Liver (tissue), 9 donors: ENCODE data around the gene JAZF1. TPM values are rescaled to one million over a fixed set of nuclear protein-coding genes. Genes with fewer than 3 reads are reported as not detected.

Experiments used
- DNase-seq: peaks from one replicate; pipeline ENCODE4 v3.0.0-alpha.2; 2017; ENCODE audit warnings: low spot score
- H3K27ac ChIP-seq, 2 donors: one replicate each; pipeline ENCODE4 v1.7.0; 2013; ENCODE audit warnings: inconsistent platforms in 2 of 2, low read length in 2 of 2, control low read depth in 1 of 2, low read depth in 1 of 2, mild to moderate bottlenecking in 1 of 2
- H3K27me3 ChIP-seq, 4 donors: one replicate each; pipeline versions ENCODE4 v1.6.1 to v1.7.0; 2013; ENCODE audit warnings: low read length in 3 of 4, inconsistent platforms in 1 of 4, mild to moderate bottlenecking in 1 of 4, moderate library complexity in 1 of 4; ENCODE audit not compliant: control insufficient read depth in 4 of 4, insufficient read depth in 4 of 4
- H3K36me3 ChIP-seq, 4 donors: one replicate each; pipeline versions ENCODE4 v1.6.1 to v1.7.0; 2013; ENCODE audit warnings: low read length in 3 of 4, mild to moderate bottlenecking in 3 of 4, low read depth in 1 of 4, moderate library complexity in 1 of 4; ENCODE audit not compliant: control insufficient read depth in 4 of 4, insufficient read depth in 3 of 4
- H3K4me1 ChIP-seq, 4 donors: one replicate each; pipeline versions ENCODE4 v1.6.1 to v1.7.0; 2013; ENCODE audit warnings: low read length in 3 of 4, mild to moderate bottlenecking in 3 of 4, moderate library complexity in 1 of 4; ENCODE audit not compliant: control insufficient read depth in 4 of 4, insufficient read depth in 4 of 4
- H3K4me3 ChIP-seq, 3 donors: one replicate each; pipeline versions ENCODE4 v1.6.1 to v1.7.0; 2013; ENCODE audit warnings: low read length in 3 of 3, control low read depth in 1 of 3, low read depth in 1 of 3, mild to moderate bottlenecking in 1 of 3
- H3K9ac ChIP-seq, 2 donors: one replicate each; pipeline ENCODE4 v1.7.0; 2013; ENCODE audit warnings: low read length in 2 of 2, mild to moderate bottlenecking in 2 of 2, moderate library complexity in 2 of 2, control low read depth in 1 of 2, low read depth in 1 of 2
- H3K9me3 ChIP-seq, 4 donors: one replicate each; pipeline versions ENCODE4 v1.6.1 to v1.7.0; 2013; ENCODE audit warnings: low read length in 3 of 4; ENCODE audit not compliant: control insufficient read depth in 4 of 4
- EGR1 ChIP-seq, 2 donors: IDR thresholded peaks; 2 replicates each; pipeline ENCODE4 v1.6.1; 2016 to 2018; ENCODE audit warnings: antibody characterized with exemption in 2 of 2, low read depth in 2 of 2
- FOXA1 ChIP-seq: IDR thresholded peaks from 2 replicates; pipeline ENCODE4 v1.6.1; 2016; ENCODE audit warnings: antibody characterized with exemption
- FOXA2 ChIP-seq: IDR thresholded peaks from 2 replicates; pipeline ENCODE4 v1.6.1; 2016; ENCODE audit warnings: antibody characterized with exemption
- GABPA ChIP-seq, 2 donors: IDR thresholded peaks in 1 of 2; conservative IDR thresholded peaks in 1 of 2; 2 replicates each; pipeline ENCODE4 v1.6.1; 2016; ENCODE audit warnings: antibody characterized with exemption in 2 of 2, mild to moderate bottlenecking in 1 of 2, moderate library complexity in 1 of 2
- HNF4G ChIP-seq: IDR thresholded peaks from 2 replicates; pipeline ENCODE4 v1.6.1; 2016; ENCODE audit warnings: antibody characterized with exemption
- JUND ChIP-seq, 2 donors: IDR thresholded peaks; 2 replicates each; pipeline ENCODE4 v1.6.1; 2016; ENCODE audit warnings: antibody characterized with exemption in 2 of 2
- MAX ChIP-seq: IDR thresholded peaks from 2 replicates; pipeline ENCODE4 v1.6.1; 2016; ENCODE audit warnings: antibody characterized with exemption
- NR2F2 ChIP-seq: IDR thresholded peaks from 2 replicates; pipeline ENCODE4 v1.6.1; 2016; ENCODE audit warnings: antibody characterized with exemption
- RAD21 ChIP-seq, 2 donors: IDR thresholded peaks; 2 replicates each; pipeline ENCODE4 v1.6.1; 2016; ENCODE audit warnings: antibody characterized with exemption in 2 of 2, mild to moderate bottlenecking in 2 of 2
- RXRA ChIP-seq, 2 donors: IDR thresholded peaks; 2 replicates each; pipeline ENCODE4 v1.6.1; 2017 to 2018; ENCODE audit warnings: antibody characterized with exemption in 2 of 2, mild to moderate bottlenecking in 1 of 2
- ZBTB33 ChIP-seq: IDR thresholded peaks from 2 replicates; pipeline ENCODE4 v1.6.1; 2016; ENCODE audit warnings: antibody characterized with exemption
- WGBS: extraction: QIAGEN DNeasy Blood & Tissue Kit; methylation state at CpG from one replicate; pipeline ENCODE4 v1.1.7; 2013; 5-methylcytosine and 5-hydroxymethylcytosine counted together
- polyA plus RNA-seq, 2 donors: library from polyadenylated mRNA; stranded (reverse) in 1 of 2; unstranded in 1 of 2; fragments of 200-250 nt in 1 of 2; fragments of >200 nt in 1 of 2; fragmentation: Nextera tagmentation in 1 of 2; extraction: Ambion mirVana in 1 of 2; gene quantifications; one replicate each; pipeline versions ENCODE4 v1.2.1 to v1.2.3, GENCODE V29; 2013 to 2015
- total RNA-seq, 2 donors: library from RNA; depleted of rRNA; stranded (reverse); fragments of >200 nt; gene quantifications; one replicate each; pipeline ENCODE4 v1.2.3, GENCODE V29; 2014
- TF ChIP-seq, protein P1 (sequence below): IDR thresholded peaks from 2 replicates; pipeline ENCODE4 v1.6.1; 2016; ENCODE audit warnings: antibody characterized with exemption
- TF ChIP-seq, protein P2 (sequence below): fragments of 150-350 bp; IDR thresholded peaks from 2 replicates; pipeline ENCODE4 v1.5.1; 2017; ENCODE audit warnings: improper control_type of control experiment, low read depth, low read length; ENCODE audit not compliant: missing input control
- donor health status: healthy.
- donor health status: healthy.
- donor health status: healthy.
- donor health status: healthy.
- donor health status: healthy.

The JAZF1 gene
- total and polyA plus RNA-seq, 4 donors: 2.7 to 17.8 (median 4.0) TPM

- DNase-seq: no peak
- Histone ChIP-seq H3K9me3 (no peaks in the 10 kb centered on the region), H3K9ac (no peak overlapping the region), H3K4me3 (no peak overlapping the region), H3K4me1 (no peaks in the 10 kb centered on the region), H3K27ac (no peak overlapping the region), H3K36me3 (no peaks in the 10 kb centered on the region), H3K27me3 (no peaks in the 10 kb centered on the region)
- TF ChIP-seq, protein P1, sequence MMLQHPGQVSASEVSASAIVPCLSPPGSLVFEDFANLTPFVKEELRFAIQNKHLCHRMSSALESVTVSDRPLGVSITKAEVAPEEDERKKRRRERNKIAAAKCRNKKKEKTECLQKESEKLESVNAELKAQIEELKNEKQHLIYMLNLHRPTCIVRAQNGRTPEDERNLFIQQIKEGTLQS: no peak
- TF ChIP-seq FOXA1 (no peak), HNF4G (no peak), NR2F2 (no peak)
- 97% methylated on average over 1 of the region's 1 CpG for WGBS
Measured at GRCh38 chr7:28133872-28134271, 46.7 kb downstream of the JAZF1 start.

DNA sequence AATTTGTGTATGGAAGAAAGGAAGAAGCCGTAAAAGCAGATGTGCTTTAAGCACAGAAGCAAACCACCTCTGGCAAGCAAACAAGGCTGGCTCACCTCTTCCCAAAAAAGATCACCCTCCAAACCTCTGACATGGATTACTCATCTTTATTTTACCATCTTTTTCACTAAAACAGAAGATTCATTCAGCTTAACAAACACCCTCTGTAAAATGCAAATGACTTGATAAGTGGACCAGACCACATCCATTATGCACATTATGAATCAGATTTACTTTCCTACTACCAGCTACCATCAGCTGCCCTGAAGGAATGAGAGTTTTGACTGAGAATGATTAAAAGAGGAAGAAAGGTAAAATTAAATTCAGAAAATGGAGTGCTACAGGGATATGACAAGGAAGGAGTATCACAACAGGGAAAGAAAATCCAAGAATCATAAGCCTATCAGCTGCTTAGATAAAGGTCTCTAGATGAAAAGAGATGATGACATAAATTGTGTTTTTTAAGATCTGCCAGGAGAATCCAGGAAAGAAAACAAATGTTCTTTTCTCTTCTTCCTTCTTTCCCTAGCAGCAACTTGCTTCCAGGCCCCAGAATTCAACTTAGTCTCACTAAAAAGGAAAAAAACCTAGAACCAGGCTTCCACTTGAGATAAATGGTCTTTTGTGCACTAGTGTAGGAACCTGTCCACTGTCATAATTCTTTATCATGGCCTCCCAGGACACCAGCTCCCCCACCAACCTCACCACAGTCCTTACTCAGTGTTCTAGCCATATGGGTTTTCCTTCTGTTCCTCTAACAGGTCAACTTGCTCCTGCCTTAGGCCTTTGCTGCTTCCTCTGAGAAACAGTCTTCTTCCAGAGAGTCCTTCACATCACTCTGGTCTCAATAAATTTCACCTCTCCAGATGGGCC is 47.4 kb downstream of the JAZF1 start:
- no peak for TF ChIP-seq FOXA2
- no peak for TF ChIP-seq HNF4G
- no peak for TF ChIP-seq MAX
- TF ChIP-seq, protein P2, sequence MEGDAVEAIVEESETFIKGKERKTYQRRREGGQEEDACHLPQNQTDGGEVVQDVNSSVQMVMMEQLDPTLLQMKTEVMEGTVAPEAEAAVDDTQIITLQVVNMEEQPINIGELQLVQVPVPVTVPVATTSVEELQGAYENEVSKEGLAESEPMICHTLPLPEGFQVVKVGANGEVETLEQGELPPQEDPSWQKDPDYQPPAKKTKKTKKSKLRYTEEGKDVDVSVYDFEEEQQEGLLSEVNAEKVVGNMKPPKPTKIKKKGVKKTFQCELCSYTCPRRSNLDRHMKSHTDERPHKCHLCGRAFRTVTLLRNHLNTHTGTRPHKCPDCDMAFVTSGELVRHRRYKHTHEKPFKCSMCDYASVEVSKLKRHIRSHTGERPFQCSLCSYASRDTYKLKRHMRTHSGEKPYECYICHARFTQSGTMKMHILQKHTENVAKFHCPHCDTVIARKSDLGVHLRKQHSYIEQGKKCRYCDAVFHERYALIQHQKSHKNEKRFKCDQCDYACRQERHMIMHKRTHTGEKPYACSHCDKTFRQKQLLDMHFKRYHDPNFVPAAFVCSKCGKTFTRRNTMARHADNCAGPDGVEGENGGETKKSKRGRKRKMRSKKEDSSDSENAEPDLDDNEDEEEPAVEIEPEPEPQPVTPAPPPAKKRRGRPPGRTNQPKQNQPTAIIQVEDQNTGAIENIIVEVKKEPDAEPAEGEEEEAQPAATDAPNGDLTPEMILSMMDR: no peak
- TF ChIP-seq RAD21 (IDR thresholded peaks at IDR 0.05): no peak
- no peak for TF ChIP-seq ZBTB33
- TF ChIP-seq EGR1 (IDR thresholded peaks at IDR 0.05; ENCODE audit: low read depth in 2 of 2): no peak
- TF ChIP-seq NR2F2: no peak
- 93% methylated on average over 1 of the region's 1 CpG for WGBS

DNA sequence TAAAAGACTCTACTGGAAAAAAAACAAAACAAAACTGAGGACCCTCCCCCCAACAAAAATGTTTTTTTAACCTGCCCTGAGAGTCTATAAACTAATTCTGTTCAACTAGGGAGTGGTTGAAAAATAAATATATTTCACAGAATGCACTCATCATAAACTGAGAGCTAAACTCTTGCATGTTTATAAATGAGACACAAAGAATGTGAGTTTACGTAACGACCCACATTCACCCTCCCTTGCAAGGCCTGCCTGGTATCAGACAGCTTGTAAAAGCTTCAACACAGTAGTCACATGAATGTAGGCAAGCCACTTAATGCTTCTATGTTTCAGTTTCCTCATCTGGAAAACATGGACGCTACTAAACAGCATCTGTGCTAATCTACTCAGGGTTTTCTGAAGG is 50.3 kb downstream of the JAZF1 start:
- TF ChIP-seq RXRA (IDR thresholded peaks at IDR 0.05): no peak
- no peak for TF ChIP-seq JUND (IDR thresholded peaks at IDR 0.05)
- no peak for TF ChIP-seq GABPA (IDR thresholded peaks at IDR 0.05 in 1 of 2, conservative IDR thresholded peaks at IDR 0.05 in 1 of 2)
- Histone ChIP-seq H3K9me3 (no peaks in the 10 kb centered on the region), H3K9ac (no peak overlapping the region), H3K27me3 (no peaks in the 10 kb centered on the region), H3K36me3 (no peaks in the 10 kb centered on the region), H3K4me1 (peaks cover 0 to 2% (median 0%) of the 10 kb centered on the region in 4 donors), H3K27ac (no peak overlapping the region), H3K4me3 (no peak overlapping the region)
- no peak for DNase-seq
- 88% methylated on average over 3 of the region's 3 CpGs for WGBS

More for the DNA sequence above, 47.4 kb downstream of the JAZF1 start:
- Histone ChIP-seq H3K27ac (no peak overlapping the region), H3K9ac (no peak overlapping the region), H3K36me3 (no peaks in the 10 kb centered on the region), H3K27me3 (no peaks in the 10 kb centered on the region), H3K4me1 (no peaks in the 10 kb centered on the region), H3K9me3 (no peaks in the 10 kb centered on the region), H3K4me3 (no peak overlapping the region)
- no peak for DNase-seq
